ELR (cell line): ENCODE data around the gene PRB4.

Experiments used
- DNase-seq: peaks from one replicate; pipeline ENCODE4 v3.0.0-alpha.2; 2015; ENCODE audit warnings: low read depth

The PRB4 gene

DNA sequence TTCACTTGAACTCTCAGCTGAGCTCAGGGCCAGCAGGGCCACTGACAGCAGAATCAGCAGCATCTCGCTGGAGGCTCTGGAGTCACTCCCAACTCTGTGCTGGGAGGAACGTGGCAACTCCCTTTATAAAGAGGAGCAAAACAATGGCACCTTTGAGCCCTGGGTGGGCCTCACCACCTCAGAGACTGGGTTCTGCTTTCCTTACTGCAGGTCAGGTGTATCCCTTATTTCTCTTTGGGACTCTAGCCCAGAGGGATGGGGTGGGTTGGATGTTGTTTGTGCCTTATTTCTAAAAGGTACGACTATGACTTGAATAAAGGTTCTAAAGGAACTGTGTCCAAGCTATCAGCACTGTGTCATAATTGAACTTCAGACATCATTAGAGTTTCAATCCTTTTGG lies at the start of gene PRB4:
PRB4 (minus strand) TSS at position 101 of the 400 bp plus-strand sequence; CDS start at position 63, 38 bp downstream.
- no peak for DNase-seq

DNA sequence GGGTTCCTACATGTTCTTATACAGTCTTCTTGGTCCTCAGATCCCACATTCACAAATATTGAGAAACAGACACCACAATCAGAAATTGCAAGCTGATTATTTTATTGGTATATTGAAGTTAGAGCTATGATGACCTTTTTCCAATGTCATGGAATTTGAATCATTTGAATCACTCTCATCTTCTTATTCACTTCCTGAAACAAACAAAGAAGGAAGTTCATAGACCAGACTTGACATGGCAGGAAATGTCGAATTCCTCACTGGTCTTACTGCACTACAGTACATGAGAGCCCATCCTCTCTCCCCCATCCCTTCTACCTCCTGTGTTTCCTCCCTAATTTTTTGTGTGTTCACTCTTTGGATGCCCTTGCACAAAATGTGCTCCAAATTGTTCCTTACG lies 41.5 kb upstream of the PRB4 start:
- DNase-seq = peak; percentile 31

DNA sequence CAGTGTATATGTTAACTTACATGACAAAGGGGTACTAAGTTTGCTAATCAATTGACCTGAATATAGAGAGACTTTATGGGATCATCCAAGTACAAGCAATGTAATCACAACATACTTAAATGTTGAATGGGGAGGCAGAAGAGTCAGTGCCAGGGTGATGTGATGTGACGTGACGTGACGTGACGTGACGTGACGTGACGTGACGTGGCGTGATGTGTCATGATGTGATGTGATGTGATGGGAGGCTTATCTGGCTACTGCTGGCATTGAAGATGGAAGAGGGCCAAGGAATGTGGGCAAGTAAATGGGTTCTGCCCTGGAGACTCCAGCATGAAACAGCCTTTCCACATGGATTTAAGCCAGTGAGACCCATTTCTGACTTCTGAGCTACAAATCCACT lies 38.2 kb upstream of the PRB4 start:
- DNase-seq = no peak

DNA sequence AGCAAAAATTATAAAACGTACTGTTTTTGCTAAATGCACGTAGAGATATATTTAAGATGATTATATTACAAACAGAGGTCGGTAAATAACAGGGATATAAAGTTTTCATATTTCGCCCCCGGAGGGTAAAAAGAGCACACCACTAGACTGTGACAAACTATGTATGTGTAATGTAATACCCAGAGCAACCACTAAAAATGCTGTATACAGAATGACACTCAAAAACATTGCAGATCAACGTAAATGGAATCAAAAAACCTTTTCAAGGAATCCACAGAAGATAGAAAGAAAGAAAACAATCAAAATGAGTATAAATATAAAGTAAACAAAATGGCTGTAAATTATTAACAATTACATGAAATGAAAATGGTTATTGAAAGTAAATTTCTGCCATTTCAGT lies 37.6 kb upstream of the PRB4 start:
- peak; percentile 40 for DNase-seq

GRCh38 chr12:11344500-11344899 lies 34.3 kb upstream of the PRB4 start:
- DNase-seq = no peak

GRCh38 chr12:11324426-11324825 lies 14.2 kb upstream of the PRB4 start:
- no peak for DNase-seq

DNA sequence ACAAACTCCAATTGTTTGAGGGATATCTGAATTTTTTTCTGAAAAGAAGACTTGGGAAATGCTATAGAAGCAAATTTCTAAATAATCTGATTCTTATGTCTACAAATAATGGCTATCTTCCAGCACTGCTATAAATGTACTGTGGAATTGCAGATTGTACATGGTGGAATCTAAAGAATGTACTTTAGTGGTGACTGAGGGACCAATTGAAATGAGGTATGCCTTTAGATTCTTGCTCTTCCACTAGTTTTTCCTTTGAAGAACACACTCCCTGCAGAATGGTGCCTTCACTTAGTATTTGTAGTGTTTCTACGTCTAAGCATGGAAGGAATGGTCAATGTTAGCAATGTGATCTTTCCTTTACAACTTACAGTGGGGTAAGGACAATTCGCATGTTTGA lies 11.7 kb upstream of the PRB4 start:
- no peak for DNase-seq

GRCh38 chr12:11307143-11307542 lies 3.1 kb downstream of the PRB4 start:
- DNase-seq = peak; percentile 13

DNA sequence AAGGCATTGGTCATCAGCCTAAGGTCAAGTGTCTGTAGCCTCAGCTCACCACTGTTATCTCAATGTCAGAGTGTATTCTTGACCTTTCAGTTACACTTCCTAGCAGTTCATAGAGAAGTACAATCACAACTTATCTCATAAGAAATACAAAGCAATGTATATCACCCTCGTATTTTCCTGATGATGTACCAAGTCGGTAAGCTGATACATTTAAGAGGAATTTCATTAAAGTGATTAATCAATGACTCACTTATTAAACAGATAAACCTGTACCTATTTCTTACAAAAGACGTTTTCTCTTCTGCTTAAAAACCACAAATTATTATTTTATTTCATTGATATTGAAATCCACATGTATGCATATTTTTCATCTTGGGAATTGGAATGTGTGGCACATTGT lies 36.8 kb downstream of the PRB4 start:
- no peak for DNase-seq

DNA sequence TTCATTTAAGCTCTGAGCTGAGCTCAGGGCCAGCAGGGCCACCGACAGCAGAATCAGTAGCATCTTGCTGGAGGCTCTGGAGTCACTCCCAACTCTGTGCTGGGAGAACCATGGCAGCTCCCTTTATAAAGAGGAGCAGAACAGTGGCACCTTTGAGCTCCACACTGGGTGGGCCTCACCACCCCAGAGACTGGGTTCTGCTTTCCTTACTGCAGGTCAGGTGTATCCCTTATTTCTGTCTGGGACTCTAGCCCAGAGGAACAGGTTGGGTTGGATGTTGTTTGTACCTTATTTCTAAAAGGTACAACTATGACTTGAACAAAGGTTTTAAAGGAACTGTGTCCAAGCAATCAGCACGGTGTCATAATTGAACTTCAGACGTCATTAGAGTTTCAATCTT lies 40.6 kb downstream of the PRB4 start, which contains the start of gene PRB3:
PRB3 (minus strand) TSS at position 101 of the 400 bp plus-strand sequence; CDS start at position 63, 38 bp downstream.
- DNase-seq = no peak

DNA sequence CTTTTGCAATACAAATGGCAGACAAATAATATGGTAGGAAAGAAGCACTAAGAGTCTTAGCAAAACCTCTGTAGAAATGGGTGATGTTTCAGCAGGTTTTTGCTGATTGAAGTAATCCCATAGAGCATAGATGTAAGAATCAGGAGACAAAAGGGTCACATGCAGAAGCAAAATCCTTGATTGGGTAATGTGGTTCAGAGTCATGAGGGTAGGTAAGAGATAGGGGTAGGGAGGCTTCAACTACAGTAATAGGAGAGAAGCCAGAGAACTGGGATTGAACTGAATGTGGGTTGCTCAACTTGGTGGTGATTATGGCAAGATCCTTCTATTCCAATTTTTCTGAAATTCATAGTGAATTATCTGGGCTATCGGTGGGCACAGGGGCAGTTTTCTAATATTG lies 45.7 kb downstream of the PRB4 start:
- DNase-seq = no peak
